GM21526 (cell line): ENCODE data around the gene CYP2W1.
"Not testable (repeated sequence)": the region's sequence is repeated elsewhere in the genome, so short reads cannot be mapped to it uniquely, and the experiment has no call there.

Experiments
- ATAC-seq: cut with Tn5 transposase; IDR thresholded peaks from one replicate; pipeline ENCODE4 v1.9.1; 2021; ENCODE audit warnings: moderate library complexity; ENCODE audit not compliant: unreplicated experiment, low FRiP score

The CYP2W1 gene

DNA sequence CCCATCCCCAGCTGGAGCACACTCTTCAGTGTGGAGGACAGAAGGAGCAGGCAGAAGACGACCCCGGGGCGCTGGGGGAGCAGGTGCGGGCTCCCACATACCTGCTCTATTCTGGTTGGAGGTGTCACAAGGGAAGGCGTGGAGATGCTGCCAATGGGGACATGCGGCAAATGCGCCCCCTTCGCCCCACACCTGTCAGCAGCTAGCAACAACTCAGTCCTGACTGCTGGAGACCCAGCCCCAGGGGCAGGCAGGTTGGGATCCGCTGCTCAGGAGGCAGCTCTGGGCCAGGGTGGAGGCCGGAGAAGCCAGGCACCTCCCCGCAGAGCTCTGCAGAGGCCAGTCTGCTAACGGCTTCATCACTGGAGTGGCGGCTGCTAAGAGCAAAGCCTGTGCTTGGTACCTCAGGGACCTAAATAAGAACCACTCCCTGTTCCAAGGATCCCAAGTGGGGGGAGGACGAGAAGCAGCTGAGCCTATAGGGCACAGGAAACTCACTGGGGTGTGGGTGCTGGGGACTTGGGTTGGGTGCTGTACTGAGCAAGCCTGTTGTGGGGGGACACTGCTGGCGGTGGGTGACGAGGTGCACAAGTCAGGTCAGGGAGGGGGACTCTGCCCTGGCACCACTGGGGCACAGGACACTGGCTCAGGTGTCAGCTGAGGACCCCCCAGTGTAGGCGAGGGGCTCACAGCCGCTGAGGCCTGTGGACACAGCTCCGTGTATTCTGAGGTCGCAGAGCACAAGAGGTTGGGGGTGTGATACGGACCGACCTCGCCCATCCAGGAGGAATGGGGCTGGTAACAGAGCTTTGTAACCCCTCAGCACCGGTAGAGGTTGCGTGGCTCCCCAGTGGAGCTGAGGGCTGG is 42.1 kb downstream of the CYP2W1 start:
- no peak for ATAC-seq

DNA sequence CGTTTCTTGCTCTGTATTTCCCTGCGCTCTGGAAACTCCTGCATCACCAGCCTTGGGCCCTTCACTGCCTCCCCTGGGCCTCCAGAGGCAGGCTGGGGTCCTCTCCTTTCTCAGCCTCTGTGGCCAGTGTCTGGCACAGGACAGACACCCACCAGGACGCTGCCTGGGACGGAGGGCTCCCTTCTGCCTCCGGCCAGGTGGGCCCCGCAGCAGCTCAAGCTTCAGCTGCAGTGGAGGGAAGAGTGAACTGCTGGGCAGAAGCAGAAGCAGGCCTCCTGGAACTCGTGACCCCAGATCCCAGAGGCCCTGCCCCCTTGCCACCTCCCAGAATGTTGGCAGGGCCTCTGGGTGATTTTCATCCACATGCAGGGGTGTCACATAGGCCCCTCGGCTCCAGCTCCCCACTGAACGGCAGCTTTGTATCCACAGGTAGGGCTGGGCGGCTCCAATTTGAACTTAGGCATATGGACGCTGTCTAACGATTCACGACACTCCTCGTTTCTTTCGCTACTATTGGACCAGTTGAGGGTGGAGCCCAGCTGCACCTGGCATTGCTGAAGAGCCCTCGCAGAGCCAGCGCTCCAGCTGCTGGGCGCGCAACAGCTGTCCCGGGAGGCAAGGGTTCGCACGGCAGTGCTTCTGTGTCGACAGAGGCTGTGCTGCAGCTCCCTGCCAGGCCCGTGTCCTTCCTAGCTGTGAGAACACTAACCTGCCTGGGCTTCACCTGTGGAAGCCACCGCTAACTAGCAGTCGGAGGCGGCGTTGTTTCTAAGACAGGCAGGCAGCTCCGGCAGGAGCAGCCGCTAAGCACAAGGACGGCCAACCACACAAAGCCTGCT is 43.0 kb downstream of the CYP2W1 start:
- ATAC-seq, result no peak

GRCh38 chr7:1026721-1027161 is 43.8 kb downstream of the CYP2W1 start:
- ATAC-seq, result no peak

GRCh38 chr7:1027242-1028043 is 44.5 kb downstream of the CYP2W1 start:
- no peak for ATAC-seq

GRCh38 chr7:1028044-1028770 is 45.2 kb downstream of the CYP2W1 start:
- ATAC-seq, result peak; percentile 49

- no peak for ATAC-seq
These were observed 46.0 kb downstream of the CYP2W1 start for GRCh38 chr7:1028775-1029636.

DNA sequence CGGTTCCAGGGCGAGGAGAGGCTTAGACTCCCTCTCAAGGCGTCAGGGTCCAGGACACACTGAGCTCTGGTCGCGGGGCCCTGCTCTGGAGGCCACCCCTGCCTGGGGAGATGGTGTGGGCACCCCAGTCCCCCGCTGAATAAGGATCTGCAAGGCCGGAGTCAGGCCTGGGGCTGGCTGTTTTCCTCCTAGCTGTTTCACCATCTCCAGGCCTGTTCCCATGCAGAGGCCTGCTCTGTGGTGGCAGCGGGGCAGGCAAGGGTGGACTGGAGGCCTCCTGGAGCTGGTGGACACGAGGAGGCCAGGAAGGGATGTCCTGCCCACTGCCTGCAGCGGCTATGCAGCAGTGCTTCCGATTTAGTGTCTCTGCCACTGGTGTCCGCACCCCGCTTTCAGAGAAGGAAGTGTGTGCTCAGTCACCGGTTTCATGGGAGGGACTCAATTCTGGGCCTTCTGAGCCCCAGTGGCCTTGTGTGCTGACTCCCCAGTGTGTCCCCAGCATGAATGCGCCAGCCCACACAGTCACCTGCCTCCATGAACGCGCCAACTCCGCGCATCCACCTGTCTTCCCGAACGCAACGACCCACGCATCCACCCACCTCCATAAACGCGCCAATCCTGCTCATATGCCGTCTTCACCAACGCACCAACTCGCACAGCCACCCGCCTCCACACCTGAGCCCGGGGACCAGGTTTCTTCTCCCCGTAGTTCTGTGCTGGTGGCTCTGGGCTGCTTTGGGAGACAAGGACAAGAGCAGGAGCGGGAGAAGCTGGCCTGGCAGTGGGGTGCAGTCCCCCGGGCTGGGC is 46.9 kb downstream of the CYP2W1 start:
- ATAC-seq, result no peak

- no peak for ATAC-seq
These were observed 47.6 kb downstream of the CYP2W1 start for GRCh38 chr7:1030444-1031070.

GRCh38 chr7:1031716-1032455 is 48.9 kb downstream of the CYP2W1 start:
- no peak for ATAC-seq

GRCh38 chr7:1032536-1033181 is 49.7 kb downstream of the CYP2W1 start:
- ATAC-seq, result no peak

GRCh38 chr7:1033546-1034145 is 50.7 kb downstream of the CYP2W1 start:
- no peak for ATAC-seq

DNA sequence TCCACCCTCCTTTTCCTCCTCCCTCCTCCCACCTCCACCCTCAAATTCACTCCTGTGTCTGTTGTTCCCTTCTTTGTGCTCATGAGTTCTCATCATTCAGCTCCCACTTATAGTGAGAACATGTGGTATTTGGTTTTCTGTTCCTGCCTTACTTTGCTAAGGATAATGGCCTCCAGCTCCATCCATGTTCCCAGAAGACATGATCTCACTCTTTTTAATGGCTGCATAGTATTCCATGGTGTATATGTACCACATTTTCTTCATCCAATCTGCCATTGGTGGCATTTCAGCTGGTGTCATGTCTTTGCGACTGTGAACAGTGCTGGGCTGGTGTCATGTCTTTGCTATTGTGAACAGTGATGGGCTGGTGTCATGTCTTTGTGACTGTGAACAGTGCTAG is 51.8 kb downstream of the CYP2W1 start:
- not testable (repeated sequence) for ATAC-seq

GRCh38 chr7:1036164-1036928 is 53.4 kb downstream of the CYP2W1 start:
- ATAC-seq, result not testable (repeated sequence)
